Measurements from ENCODE around the gene PECR. TPM values are rescaled to one million over a fixed set of nuclear protein-coding genes. Genes with fewer than 3 reads are reported as not detected.
"Not testable (repeated sequence)": the region's sequence is repeated elsewhere in the genome, so short reads cannot be mapped to it uniquely, and the experiment has no call there.

Gene PECR
- total RNA-seq, 6 experiments from 2014 or later: 43.4 to 115 (median 80.3) TPM

GRCh38 chr2:216081012-216081411 is 597 bp downstream of the PECR start:
- DNase-seq (no peak), ATAC-seq (no peak)
- intact Hi-C loops (cut with DNase I): no loop called here
- Histone ChIP-seq H3K9me3 (no peaks in the 10 kb centered on the region), H3K4me3 (peak overlapping the region; percentile 70 to 86 (median 80)), H3K4me1 (peaks cover 0 to 57% (median 12%) of the 10 kb centered on the region in 4 donors), H3K27me3 (no peaks in the 10 kb centered on the region), H3K27ac (peak overlapping the region; percentile 59 to 83 (median 78)), H3K36me3 (no peaks in the 10 kb centered on the region)
- TF ChIP-seq CTCF (IDR thresholded peaks at IDR 0.05) (no peak), POLR2A (IDR thresholded peaks at IDR 0.05) (no peak)
- WGBS (ENCODE audit: insufficient coverage, low coverage, low lambda C conversion rate, missing lambda C conversion rate): 0% methylated on average over 1 of the region's 1 CpG

- WGBS (ENCODE audit: insufficient coverage, low coverage, low lambda C conversion rate, missing lambda C conversion rate): 34% methylated on average over 10 of the region's 10 CpGs
- H3K4me3 ChIP-seq: peak overlapping the region; percentile 70 to 86 (median 80)
These were observed 1.6 kb downstream of the PECR start for GRCh38 chr2:216080048-216080447.

GRCh38 chr2:216078776-216079175 is 2.8 kb downstream of the PECR start:
- Histone ChIP-seq H3K27me3 (no peaks in the 10 kb centered on the region), H3K36me3 (peaks cover 0 to 4% (median 0%) of the 10 kb centered on the region in 4 donors), H3K27ac (peak overlapping the region in 2 of 3 donors; percentile 78 to 83), H3K9me3 (no peaks in the 10 kb centered on the region), H3K4me3 (peak overlapping the region in 2 of 3 donors; percentile 80 to 86), H3K4me1 (peaks cover 0 to 59% (median 16%) of the 10 kb centered on the region in 4 donors)
- peak; percentile 34 to 66 (median 36) for ATAC-seq
- TF ChIP-seq CTCF (IDR thresholded peaks at IDR 0.05) (no peak), POLR2A (IDR thresholded peaks at IDR 0.05) (no peak)
- intact Hi-C loops (cut with DNase I): no loop called here
- DNase-seq: no peak
- 23% methylated on average over 1 of the region's 1 CpG for WGBS (ENCODE audit: insufficient coverage, low coverage, low lambda C conversion rate, missing lambda C conversion rate)

More at GRCh38 chr2:216080048-216080447, 1.6 kb downstream of the PECR start:
- DNase-seq; H3K9me3 ChIP-seq; H3K27me3 ChIP-seq; intact Hi-C loops (cut with DNase I); H3K36me3 ChIP-seq; ATAC-seq: not testable (repeated sequence)
- H3K4me1 ChIP-seq: peaks cover 0 to 59% (median 13%) of the 10 kb centered on the region in 4 donors
- peak overlapping the region; percentile 34 to 83 (median 78) for H3K27ac ChIP-seq

- peak in 3 of 4 donors; percentile 12 to 27 (median 22) for ATAC-seq
- H3K27ac ChIP-seq: peak overlapping the region in 2 of 3 donors; percentile 33 to 54
- 25% methylated on average over 5 of the region's 6 CpGs for WGBS (ENCODE audit: insufficient coverage, low coverage, low lambda C conversion rate, missing lambda C conversion rate)
- intact Hi-C loops (cut with DNase I): no loop called here
- H3K4me3 ChIP-seq: peak overlapping the region in 1 of 3 donors; percentile 11
- H3K4me1 ChIP-seq: peaks cover 0 to 69% (median 20%) of the 10 kb centered on the region in 4 donors
- no peak for DNase-seq
- H3K27me3 ChIP-seq: no peaks in the 10 kb centered on the region
- no peaks in the 10 kb centered on the region for H3K9me3 ChIP-seq
- H3K36me3 ChIP-seq: peaks cover 0 to 18% (median 0%) of the 10 kb centered on the region in 4 donors
- TF ChIP-seq POLR2A (IDR thresholded peaks at IDR 0.05) (no peak), CTCF (IDR thresholded peaks at IDR 0.05) (no peak)
These were observed 5.8 kb downstream of the PECR start for GRCh38 chr2:216075510-216076485.

- ATAC-seq (no peak), DNase-seq (no peak)
- Histone ChIP-seq H3K27me3 (no peaks in the 10 kb centered on the region), H3K27ac (no peak overlapping the region), H3K36me3 (peaks cover 0 to 18% (median 0%) of the 10 kb centered on the region in 4 donors), H3K4me1 (peaks cover 0 to 78% (median 23%) of the 10 kb centered on the region in 4 donors), H3K9me3 (no peaks in the 10 kb centered on the region), H3K4me3 (no peak overlapping the region)
- TF ChIP-seq CTCF (IDR thresholded peaks at IDR 0.05): no peak
- no peak for TF ChIP-seq POLR2A (IDR thresholded peaks at IDR 0.05)
- intact Hi-C loops (cut with DNase I): no loop called here
- WGBS (ENCODE audit: insufficient coverage, low coverage, low lambda C conversion rate, missing lambda C conversion rate): 80% methylated on average over 1 of the region's 1 CpG
These were observed 6.8 kb downstream of the PECR start for GRCh38 chr2:216074794-216075193.

Data from right lobe of liver (tissue), 6 donors.